Thoracic aorta (tissue), 2 donors: ENCODE measurements around the gene CAMTA2. TPM values are rescaled to one million over a fixed set of nuclear protein-coding genes. Genes with fewer than 3 reads are reported as not detected.
A peak's percentile ranks its signal among the peaks of the same experiment; 100 is the strongest.

Experiments used
- ATAC-seq: fragments of 150-250 bp; one replicate; pipeline ENCODE4 v1.8.0; 2017; ENCODE audit warnings: low read depth; ENCODE audit not compliant: insufficient number of reproducible peaks, low FRiP score
- DNase-seq: peaks from one replicate; pipeline ENCODE4 v3.0.0-alpha.2; 2020; ENCODE audit warnings: low spot score
- H3K27ac ChIP-seq, 2 donors: fragments of 200-600 bp; sonication (generic); 1 replicate in 1 of 2; 2 replicates in 1 of 2; pipeline ENCODE4 v1.5.1; 2016; ENCODE audit warnings: mild to moderate bottlenecking in 2 of 2, moderate library complexity in 2 of 2
- H3K27me3 ChIP-seq: fragments of 200-600 bp; sonication (generic); replicated peaks from 2 replicates; pipeline ENCODE4 v1.6.0; 2016; ENCODE audit warnings: mild to moderate bottlenecking; ENCODE audit not compliant: insufficient read depth
- H3K36me3 ChIP-seq: fragments of 200-600 bp; sonication (generic); one replicate; pipeline ENCODE4 v1.5.1; 2016
- H3K4me1 ChIP-seq, 2 donors: fragments of 200-600 bp; sonication (generic); 1 replicate in 1 of 2; 2 replicates in 1 of 2; pipeline versions ENCODE4 v1.5.1 to v1.6.0; 2016; ENCODE audit warnings: low read depth in 2 of 2, mild to moderate bottlenecking in 1 of 2; ENCODE audit not compliant: control insufficient read depth in 1 of 2
- H3K4me3 ChIP-seq: fragments of 200-600 bp; sonication (generic); 2 replicates; pipeline ENCODE4 v1.5.1; 2016; ENCODE audit warnings: mild to moderate bottlenecking
- H3K9me3 ChIP-seq: fragments of 200-600 bp; sonication (generic); 2 replicates; pipeline ENCODE4 v1.5.1; 2016
- CTCF ChIP-seq: fragments of 200-600 bp; sonication (generic); IDR thresholded peaks from one replicate; pipeline ENCODE4 v1.5.1; 2019; ENCODE audit warnings: antibody characterized with exemption
- total RNA-seq, 2 donors: library from RNA; depleted of rRNA; stranded (reverse); fragments of >200 nt; gene quantifications; one replicate each; pipeline versions ENCODE4 v1.1.0 to v1.2.3, GENCODE V29; 2016

The CAMTA2 gene
- total RNA-seq, 2 donors from 2014 or later: 31.3 to 34.0 TPM

DNA sequence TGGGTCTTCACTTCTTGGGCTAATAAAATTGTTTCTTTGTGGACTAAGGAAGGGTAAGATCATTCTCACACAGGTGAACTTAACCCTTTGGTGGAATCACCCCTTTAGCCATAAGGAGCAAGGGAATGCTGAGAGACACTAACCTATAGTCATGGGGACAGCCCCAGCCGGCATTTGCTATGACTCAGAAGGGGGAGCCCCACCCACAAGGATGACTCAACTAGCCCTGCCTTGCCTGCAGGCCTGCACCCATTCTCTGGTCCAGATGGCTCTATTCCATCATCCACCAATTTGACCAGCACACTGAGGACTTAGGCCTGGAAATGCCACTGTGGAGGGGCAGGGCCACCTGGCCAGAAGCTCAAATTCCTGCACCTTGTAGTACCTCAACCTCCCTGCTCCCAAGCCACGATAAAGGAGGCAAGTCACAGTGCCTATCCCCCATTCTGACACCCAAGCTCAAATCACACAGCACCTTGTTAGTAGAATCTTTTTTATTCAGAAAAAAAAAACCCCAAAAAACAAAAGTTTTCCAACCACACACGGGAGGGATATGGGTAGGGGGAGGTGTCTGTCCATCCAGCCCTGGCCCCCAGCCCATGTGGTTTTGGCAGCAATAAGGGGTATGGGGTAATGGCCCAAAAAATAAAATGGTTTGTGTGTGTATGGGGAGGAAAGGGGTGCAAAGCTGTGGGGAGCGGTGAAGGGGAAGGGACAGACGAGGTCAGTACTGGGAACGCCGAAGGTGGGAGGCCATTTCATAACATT is 42.1 kb downstream of the CAMTA2 start:
- no peak for DNase-seq
- Histone ChIP-seq H3K4me1 (peaks cover 30 to 62% of the 10 kb centered on the region in 2 donors), H3K27ac (peak overlapping the region; percentile 73 to 97), H3K4me3 (peak overlapping the region; percentile 76), H3K27me3 (no peaks in the 10 kb centered on the region), H3K36me3 (peaks cover 6% of the 10 kb centered on the region), H3K9me3 (no peaks in the 10 kb centered on the region)
- ATAC-seq: peak; percentile 50
- no peak for TF ChIP-seq CTCF

GRCh38 chr17:4944554-4945175 is 42.8 kb downstream of the CAMTA2 start:
- no peaks in the 10 kb centered on the region for H3K27me3 ChIP-seq
- H3K4me1 ChIP-seq: peaks cover 30 to 60% of the 10 kb centered on the region in 2 donors
- TF ChIP-seq CTCF: no peak
- ATAC-seq: no peak
- peak overlapping the region; percentile 76 for H3K4me3 ChIP-seq
- DNase-seq: no peak
- no peaks in the 10 kb centered on the region for H3K9me3 ChIP-seq
- H3K36me3 ChIP-seq: peaks cover 6% of the 10 kb centered on the region
- H3K27ac ChIP-seq: peak overlapping the region; percentile 73 to 97

DNA sequence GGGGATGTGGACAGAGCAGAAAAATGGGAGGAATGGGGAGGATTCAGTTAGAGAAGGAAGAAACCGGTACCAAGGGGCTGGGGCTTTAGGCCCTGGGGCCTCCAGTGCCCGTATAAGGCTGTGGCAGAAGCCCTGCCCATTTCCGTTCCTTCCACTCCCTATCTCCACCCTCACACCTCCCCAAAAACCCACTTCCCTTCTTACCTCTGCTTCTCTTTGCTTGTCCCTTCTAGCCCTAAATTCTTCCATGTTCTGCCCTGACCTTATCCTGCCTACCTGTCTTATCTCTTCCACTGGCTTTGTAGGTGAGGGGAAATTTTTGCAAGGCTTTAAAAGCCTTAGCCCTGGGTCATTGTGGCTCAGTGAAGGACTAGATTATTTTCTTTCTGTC is 43.3 kb downstream of the CAMTA2 start:
- H3K36me3 ChIP-seq: peaks cover 6% of the 10 kb centered on the region

DNA sequence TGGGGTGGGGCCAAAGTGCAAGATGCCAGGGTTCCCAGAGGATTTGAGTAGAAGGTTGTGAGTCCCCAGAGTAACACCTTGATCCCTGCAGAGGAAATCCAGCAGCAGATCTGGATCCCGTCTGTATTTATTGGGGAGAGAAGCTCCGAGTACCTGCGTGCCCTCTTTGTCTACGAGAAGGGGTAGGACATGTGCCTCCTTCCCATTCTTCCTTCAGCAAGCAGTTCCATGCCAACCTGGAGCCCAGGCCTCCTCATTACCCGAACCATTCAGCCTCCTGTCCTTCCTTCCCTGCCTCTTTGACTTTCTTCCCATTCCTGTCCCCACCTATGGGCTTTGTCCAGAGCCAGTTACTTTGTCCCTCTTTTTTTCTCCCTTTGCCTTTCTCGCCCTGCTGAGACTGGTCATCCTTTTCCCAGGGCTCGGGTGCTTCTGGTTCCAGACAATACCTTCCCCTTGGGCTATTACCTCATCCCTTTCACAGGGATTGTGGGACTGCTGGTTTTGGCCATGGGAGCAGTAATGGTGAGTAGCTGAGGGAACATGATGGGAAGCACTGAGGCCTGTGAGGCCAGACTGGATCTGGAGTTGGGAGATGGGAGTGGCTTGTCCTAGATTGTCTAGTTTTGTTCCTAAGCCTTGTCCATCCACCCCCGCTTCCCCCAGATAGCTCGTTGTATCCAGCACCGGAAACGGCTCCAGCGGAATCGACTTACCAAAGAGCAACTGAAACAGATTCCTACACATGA is 44.5 kb downstream of the CAMTA2 start:
- no peak overlapping the region for H3K4me3 ChIP-seq
- no peaks in the 10 kb centered on the region for H3K27me3 ChIP-seq
- ATAC-seq: no peak
- TF ChIP-seq CTCF: no peak
- H3K27ac ChIP-seq: peak overlapping the region in 1 of 2 donors; percentile 50
- no peaks in the 10 kb centered on the region for H3K9me3 ChIP-seq
- H3K4me1 ChIP-seq: peaks cover 39 to 73% of the 10 kb centered on the region in 2 donors
- DNase-seq: no peak
- H3K36me3 ChIP-seq: peaks cover 7% of the 10 kb centered on the region

More for the DNA sequence above, 43.3 kb downstream of the CAMTA2 start:
- ATAC-seq (no peak), DNase-seq (no peak)
- Histone ChIP-seq H3K27me3 (no peaks in the 10 kb centered on the region), H3K4me3 (no peak overlapping the region), H3K27ac (peak overlapping the region; percentile 73 to 97), H3K9me3 (no peaks in the 10 kb centered on the region), H3K4me1 (peaks cover 30 to 62% of the 10 kb centered on the region in 2 donors)
- no peak for TF ChIP-seq CTCF

GRCh38 chr17:4941319-4941610 is 46.2 kb downstream of the CAMTA2 start:
- H3K36me3 ChIP-seq: peaks cover 24% of the 10 kb centered on the region
- no peak for ATAC-seq

More at GRCh38 chr17:4941319-4941610, 46.2 kb downstream of the CAMTA2 start:
- H3K9me3 ChIP-seq: no peaks in the 10 kb centered on the region
- H3K4me1 ChIP-seq: peaks cover 38 to 69% of the 10 kb centered on the region in 2 donors
- TF ChIP-seq CTCF: no peak
- peak overlapping the region; percentile 76 to 95 for H3K27ac ChIP-seq
- H3K4me3 ChIP-seq: peak overlapping the region; percentile 92
- DNase-seq: no peak
- no peaks in the 10 kb centered on the region for H3K27me3 ChIP-seq
